HepG2 (cell line): ENCODE measurements around the gene NMBR. TPM values are rescaled to one million over a fixed set of nuclear protein-coding genes. Genes with fewer than 3 reads are reported as not detected.

Source experiments
- BHLHE40 ChIP-seq: IDR thresholded peaks from 2 replicates; pipeline ENCODE4 v1.6.1; 2011; ENCODE audit warnings: low read length, improper control_type of control experiment
- BRF2 ChIP-seq: sonication (generic); formaldehyde crosslinking; IDR thresholded peaks from 2 replicates; pipeline ENCODE4 v1.8.1; 2022; ENCODE audit warnings: mild to moderate bottlenecking, missing genetic modification reagents
- CENPBD1 ChIP-seq: sonication (generic); formaldehyde crosslinking; IDR thresholded peaks from 2 replicates; pipeline ENCODE4 v1.8.0; 2022; ENCODE audit warnings: missing genetic modification reagents, low read depth, mild to moderate bottlenecking, borderline replicate concordance
- CTCF ChIP-seq: sonication (generic); formaldehyde crosslinking; IDR thresholded peaks from 2 replicates; pipeline ENCODE4 v1.5.0; 2020; ENCODE audit warnings: mild to moderate bottlenecking, missing genetic modification reagents, moderate library complexity
- HOXA9 ChIP-seq: sonication (generic); formaldehyde crosslinking; IDR thresholded peaks from 2 replicates; pipeline ENCODE4 v1.8.1; 2022; ENCODE audit warnings: missing genetic modification reagents, mild to moderate bottlenecking, moderate library complexity, borderline replicate concordance
- NCOA1 ChIP-seq: sonication (generic); formaldehyde crosslinking; IDR thresholded peaks from 2 replicates; pipeline ENCODE4 v1.9.0; 2021; ENCODE audit warnings: missing genetic modification reagents
- PLRG1 ChIP-seq: fragments of 450-650 bp; conservative IDR thresholded peaks from 2 replicates; pipeline ENCODE4 v1.6.1; 2016
- REPIN1 ChIP-seq: sonication (generic); formaldehyde crosslinking; IDR thresholded peaks from 2 replicates; pipeline ENCODE4 v1.8.0; 2022; ENCODE audit warnings: missing genetic modification reagents, low read depth, mild to moderate bottlenecking, borderline replicate concordance
- TFDP2 ChIP-seq: sonication (generic); formaldehyde crosslinking; IDR thresholded peaks from 2 replicates; pipeline ENCODE4 v1.4.0; 2020; ENCODE audit warnings: missing genetic modification reagents
- ZNF224 ChIP-seq: sonication (generic); formaldehyde crosslinking; IDR thresholded peaks from 2 replicates; pipeline ENCODE4 v1.5.0; 2020; ENCODE audit warnings: mild to moderate bottlenecking, missing genetic modification reagents
- ZNF350 ChIP-seq: sonication (generic); formaldehyde crosslinking; IDR thresholded peaks from 2 replicates; pipeline ENCODE4 v1.4.0; 2020; ENCODE audit warnings: mild to moderate bottlenecking, low read depth, missing genetic modification reagents, borderline replicate concordance
- ZNF605 ChIP-seq: sonication (generic); formaldehyde crosslinking; IDR thresholded peaks from 2 replicates; pipeline ENCODE4 v1.8.0; 2022; ENCODE audit warnings: mild to moderate bottlenecking, missing genetic modification reagents
- ZNF607 ChIP-seq: sonication (generic); formaldehyde crosslinking; IDR thresholded peaks from 2 replicates; pipeline ENCODE4 v1.5.1; 2020; ENCODE audit warnings: missing genetic modification reagents, mild to moderate bottlenecking, borderline replicate concordance
- ZNF766 ChIP-seq: sonication (generic); formaldehyde crosslinking; IDR thresholded peaks from 2 replicates; pipeline ENCODE4 v1.5.0; 2020; ENCODE audit warnings: missing genetic modification reagents, borderline replicate concordance
- ZSCAN30 ChIP-seq: sonication (generic); formaldehyde crosslinking; IDR thresholded peaks from 2 replicates; pipeline ENCODE4 v1.5.0; 2020; ENCODE audit warnings: mild to moderate bottlenecking, missing genetic modification reagents
- polyA plus RNA-seq, 8 experiments: library from polyadenylated mRNA; depleted of rRNA in 3 of 8; stranded (reverse) in 7 of 8; unstranded in 1 of 8; fragments of >200 nt; fragmentation: Illumina TruSeq in 4 of 8; extraction: Trizol in 4 of 8; gene quantifications; 2 replicates each; pipeline versions ENCODE4 v1.2.1 to v1.2.3, GENCODE V29; 2011 to 2016; ENCODE audit warnings: low read depth in 4 of 8, missing spikeins in 1 of 8, mixed read lengths in 1 of 8; ENCODE audit not compliant: insufficient read depth in 1 of 8
- total RNA-seq, 5 experiments: library from RNA; depleted of rRNA; stranded (reverse); fragments of >200 nt; fragmentation: Illumina TruSeq; extraction: Trizol; gene quantifications; 2 replicates each; pipeline ENCODE4 v1.2.3, GENCODE V29; 2016; ENCODE audit warnings: low read depth in 1 of 5
- TF ChIP-seq, protein P1 (sequence below): sonication (generic); formaldehyde crosslinking; IDR thresholded peaks from 2 replicates; pipeline ENCODE4 v1.4.0; 2020; ENCODE audit warnings: missing genetic modification reagents, mild to moderate bottlenecking, borderline replicate concordance
- TF ChIP-seq, protein P2 (sequence below), 2 experiments: sonication (generic) in 1 of 2; formaldehyde crosslinking in 1 of 2; IDR thresholded peaks; 2 replicates each; pipeline versions ENCODE4 v1.4.0 to v1.6.1; 2016 to 2020; ENCODE audit warnings: borderline replicate concordance in 1 of 2, low read depth in 1 of 2, mild to moderate bottlenecking in 1 of 2, missing genetic modification reagents in 1 of 2

Gene NMBR
- total and polyA plus RNA-seq, 2 of the 13 experiments (the other 11 are each of a cell fraction or from before 2014, with no cell fraction given) = not detected

GRCh38 chr6:142146828-142147662 is at the start of gene NMBR, which contains the start of gene VTA1 (continued):
- TF ChIP-seq ZNF766 (CRISPR knock-in tag) = peak; percentile 93
- peak; percentile 100 for TF ChIP-seq ZNF350 (CRISPR knock-in tag)
- TF ChIP-seq, protein P1, sequence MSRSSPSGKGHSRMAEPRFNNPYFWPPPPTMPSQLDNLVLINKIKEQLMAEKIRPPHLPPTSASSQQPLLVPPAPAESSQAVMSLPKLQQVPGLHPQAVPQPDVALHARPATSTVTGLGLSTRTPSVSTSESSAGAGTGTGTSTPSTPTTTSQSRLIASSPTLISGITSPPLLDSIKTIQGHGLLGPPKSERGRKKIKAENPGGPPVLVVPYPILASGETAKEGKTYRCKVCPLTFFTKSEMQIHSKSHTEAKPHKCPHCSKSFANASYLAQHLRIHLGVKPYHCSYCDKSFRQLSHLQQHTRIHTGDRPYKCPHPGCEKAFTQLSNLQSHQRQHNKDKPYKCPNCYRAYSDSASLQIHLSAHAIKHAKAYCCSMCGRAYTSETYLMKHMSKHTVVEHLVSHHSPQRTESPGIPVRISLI (CRISPR knock-in tag) = peak; percentile 66; the same call in 1 of the 2 replicates
- TF ChIP-seq, protein P2, sequence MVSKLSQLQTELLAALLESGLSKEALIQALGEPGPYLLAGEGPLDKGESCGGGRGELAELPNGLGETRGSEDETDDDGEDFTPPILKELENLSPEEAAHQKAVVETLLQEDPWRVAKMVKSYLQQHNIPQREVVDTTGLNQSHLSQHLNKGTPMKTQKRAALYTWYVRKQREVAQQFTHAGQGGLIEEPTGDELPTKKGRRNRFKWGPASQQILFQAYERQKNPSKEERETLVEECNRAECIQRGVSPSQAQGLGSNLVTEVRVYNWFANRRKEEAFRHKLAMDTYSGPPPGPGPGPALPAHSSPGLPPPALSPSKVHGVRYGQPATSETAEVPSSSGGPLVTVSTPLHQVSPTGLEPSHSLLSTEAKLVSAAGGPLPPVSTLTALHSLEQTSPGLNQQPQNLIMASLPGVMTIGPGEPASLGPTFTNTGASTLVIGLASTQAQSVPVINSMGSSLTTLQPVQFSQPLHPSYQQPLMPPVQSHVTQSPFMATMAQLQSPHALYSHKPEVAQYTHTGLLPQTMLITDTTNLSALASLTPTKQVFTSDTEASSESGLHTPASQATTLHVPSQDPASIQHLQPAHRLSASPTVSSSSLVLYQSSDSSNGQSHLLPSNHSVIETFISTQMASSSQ (IDR thresholded peaks at IDR 0.05; ENCODE audit: low read depth) = peak; percentile 37; the same call in 1 of the 2 replicates
- TF ChIP-seq, protein P2 (CRISPR knock-in tag; IDR thresholded peaks at IDR 0.05; ENCODE audit: borderline replicate concordance) = peak; percentile 89; the same call in 1 of the 2 replicates
- TF ChIP-seq ZNF224 (CRISPR knock-in tag) = peak; percentile 93; the same call in 1 of the 2 replicates
- no peak for TF ChIP-seq HOXA9
- TF ChIP-seq NCOA1 (CRISPR knock-in tag) = 0 out of 2 replicates have a peak, but pooled peaks have one; percentile 69
- TF ChIP-seq BHLHE40 = peak; percentile 89
- peak; percentile 97 for TF ChIP-seq TFDP2 (CRISPR knock-in tag)
- TF ChIP-seq CENPBD1 (CRISPR knock-in tag) = no peak; the same call in 1 of the 2 replicates
- peak; percentile 98 for TF ChIP-seq REPIN1 (CRISPR knock-in tag)
- peak; percentile 97 for TF ChIP-seq ZNF605 (CRISPR knock-in tag)
- TF ChIP-seq ZNF607 = peak; percentile 95
- no peak for TF ChIP-seq PLRG1
- TF ChIP-seq ZSCAN30 = peak; percentile 92
- peak; percentile 99 for TF ChIP-seq CTCF (CRISPR knock-in tag)
- TF ChIP-seq BRF2 (CRISPR knock-in tag) = peak; percentile 91; the same call in 1 of the 2 replicates
